Neural progenitor cell (in vitro differentiated cells): Measurements from ENCODE around the gene NR4A1. TPM values are rescaled to one million over a fixed set of nuclear protein-coding genes. Genes with fewer than 3 reads are reported as not detected.

Experiments
- DNase-seq: peaks from one replicate; pipeline ENCODE4 v3.0.0-alpha.2; 2016; ENCODE audit warnings: low spot score
- H2AFZ ChIP-seq: fragments of 200-600 bp; sonication (generic); replicated peaks from 2 replicates; pipeline ENCODE4 v1.6.1; 2016; ENCODE audit warnings: antibody characterized with exemption
- H3F3A ChIP-seq: fragments of 200-600 bp; sonication (generic); 2 replicates; pipeline ENCODE4 v1.6.1; 2016; ENCODE audit warnings: antibody characterized with exemption, low read depth
- H3K27ac ChIP-seq: fragments of 200-600 bp; sonication (generic); 2 replicates; pipeline ENCODE4 v1.5.1; 2016; ENCODE audit warnings: mild to moderate bottlenecking
- H3K27me3 ChIP-seq: fragments of 200-600 bp; sonication (generic); 2 replicates; pipeline ENCODE4 v1.6.1; 2016; ENCODE audit warnings: mild to moderate bottlenecking, moderate library complexity
- H3K36me3 ChIP-seq: fragments of 200-600 bp; sonication (generic); 2 replicates; pipeline ENCODE4 v1.5.1; 2016
- H3K4me1 ChIP-seq: fragments of 200-600 bp; sonication (generic); 2 replicates; pipeline ENCODE4 v1.6.1; 2016; ENCODE audit warnings: mixed run types
- H3K4me2 ChIP-seq: fragments of 200-600 bp; sonication (generic); 2 replicates; pipeline ENCODE4 v1.6.1; 2016
- H3K4me3 ChIP-seq: fragments of 200-600 bp; sonication (generic); 2 replicates; pipeline ENCODE4 v1.5.1; 2016
- H3K79me2 ChIP-seq: fragments of 200-600 bp; sonication (generic); 2 replicates; pipeline ENCODE4 v1.6.1; 2016; ENCODE audit warnings: low read depth
- H3K9ac ChIP-seq: fragments of 200-600 bp; sonication (generic); 2 replicates; pipeline ENCODE4 v1.6.1; 2016
- H3K9me3 ChIP-seq: fragments of 200-600 bp; sonication (generic); 2 replicates; pipeline ENCODE4 v1.5.1; 2016; ENCODE audit warnings: low read depth
- H4K20me1 ChIP-seq: fragments of 200-600 bp; sonication (generic); 2 replicates; pipeline ENCODE4 v1.6.1; 2016; ENCODE audit warnings: low read depth
- H3K27ac Mint-ChIP-seq: 3 replicates; pipeline ENCODE4 v1.8.0; 2021; ENCODE audit warnings: mixed read lengths
- H3K27me3 Mint-ChIP-seq: 2 replicates; pipeline ENCODE4 v1.8.0; 2022; ENCODE audit warnings: low read depth, mild to moderate bottlenecking, inconsistent platforms, moderate library complexity, mixed read lengths; ENCODE audit not compliant: insufficient read depth
- H3K36me3 Mint-ChIP-seq: 3 replicates; pipeline ENCODE4 v1.8.0; 2021; ENCODE audit warnings: mixed read lengths
- H3K4me1 Mint-ChIP-seq: 3 replicates; pipeline ENCODE4 v1.8.0; 2021; ENCODE audit warnings: mixed read lengths
- H3K4me3 Mint-ChIP-seq: 3 replicates; pipeline ENCODE4 v1.8.0; 2021; ENCODE audit warnings: mild to moderate bottlenecking, moderate library complexity, mixed read lengths
- H3K9me3 Mint-ChIP-seq: 3 replicates; pipeline ENCODE4 v1.8.0; 2020; ENCODE audit warnings: mixed read lengths
- CTCF ChIP-seq: fragments of 200-600 bp; sonication (generic); IDR thresholded peaks from 2 replicates; pipeline ENCODE4 v1.5.1; 2017; ENCODE audit warnings: antibody characterized with exemption, mild to moderate bottlenecking
- EZH2 ChIP-seq: fragments of 200-600 bp; sonication (generic); IDR thresholded peaks from 2 replicates; pipeline ENCODE4 v1.6.1; 2017; ENCODE audit warnings: antibody characterized with exemption, mild to moderate bottlenecking, moderate library complexity
- EZH2phosphoT487 ChIP-seq: fragments of 200-600 bp; sonication (generic); IDR thresholded peaks from 2 replicates; pipeline ENCODE4 v1.6.1; 2017; ENCODE audit warnings: antibody characterized with exemption
- total RNA-seq: library from RNA; depleted of rRNA; stranded (reverse); fragments of >200 nt; gene quantifications from 2 replicates; pipeline ENCODE4 v1.2.3, GENCODE V29; 2015; ENCODE audit warnings: low replicate concordance

The NR4A1 gene
- total RNA-seq, 1 donor from 2014 or later: 8.2 TPM

- no peak for TF ChIP-seq EZH2
- no peak for TF ChIP-seq EZH2phosphoT487
- no peak for TF ChIP-seq CTCF
- Mint-ChIP-seq H3K36me3 (peaks cover 4% of the 10 kb centered on the region), H3K27me3 (peaks cover 28% of the 10 kb centered on the region), H3K27ac (peak overlapping the region; percentile 16), H3K9me3 (no peaks in the 10 kb centered on the region), H3K4me3 (peak overlapping the region; percentile 94), H3K4me1 (peaks cover 28% of the 10 kb centered on the region)
- peaks cover under 1% of the 10 kb centered on the region for H3K4me1 ChIP-seq
- H2AFZ ChIP-seq: no peak overlapping the region
- no peak overlapping the region for H3K4me2 ChIP-seq
- no peaks in the 10 kb centered on the region for H3K79me2 ChIP-seq
- H3K36me3 ChIP-seq: no peaks in the 10 kb centered on the region
- no peak for DNase-seq
- no peak overlapping the region for H3K27ac ChIP-seq
- H3K9me3 ChIP-seq: no peaks in the 10 kb centered on the region
- peaks cover 57% of the 10 kb centered on the region for H3K27me3 ChIP-seq
- H4K20me1 ChIP-seq: peaks cover 41% of the 10 kb centered on the region
- peak overlapping the region; percentile 76 for H3K4me3 ChIP-seq
- H3F3A ChIP-seq: peaks cover 23% of the 10 kb centered on the region
- H3K9ac ChIP-seq: no peak overlapping the region
Measured at GRCh38 chr12:52038447-52038846, 12.8 kb upstream of the NR4A1 start.

- peaks cover 21% of the 10 kb centered on the region for H3F3A ChIP-seq
- no peaks in the 10 kb centered on the region for H3K36me3 ChIP-seq
- peaks cover 31% of the 10 kb centered on the region for H3K27me3 ChIP-seq
- no peaks in the 10 kb centered on the region for H3K4me1 ChIP-seq
- peaks cover 9% of the 10 kb centered on the region for H3K27me3 Mint-ChIP-seq
- H2AFZ ChIP-seq: no peak overlapping the region
- TF ChIP-seq CTCF (no peak), EZH2 (no peak), EZH2phosphoT487 (no peak)
- peaks cover 6% of the 10 kb centered on the region for H3K36me3 Mint-ChIP-seq
- H3K4me3 ChIP-seq: no peak overlapping the region
- H3K9ac ChIP-seq: no peak overlapping the region
- peaks cover 23% of the 10 kb centered on the region for H3K4me1 Mint-ChIP-seq
- no peak overlapping the region for H3K27ac ChIP-seq
- no peak overlapping the region for H3K27ac Mint-ChIP-seq
- H3K4me3 Mint-ChIP-seq: no peak overlapping the region
- H3K9me3 ChIP-seq: no peaks in the 10 kb centered on the region
- peaks cover 41% of the 10 kb centered on the region for H4K20me1 ChIP-seq
- no peak for DNase-seq
- H3K9me3 Mint-ChIP-seq: no peaks in the 10 kb centered on the region
- H3K79me2 ChIP-seq: no peaks in the 10 kb centered on the region
- no peak overlapping the region for H3K4me2 ChIP-seq
Measured at GRCh38 chr12:52041035-52041434, 10.2 kb upstream of the NR4A1 start.

- Histone ChIP-seq H3K36me3 (no peaks in the 10 kb centered on the region), H3F3A (peaks cover 14% of the 10 kb centered on the region), H3K4me2 (no peak overlapping the region), H3K9me3 (no peaks in the 10 kb centered on the region), H2AFZ (no peak overlapping the region), H3K27me3 (peaks cover 24% of the 10 kb centered on the region), H4K20me1 (peaks cover 41% of the 10 kb centered on the region), H3K4me3 (no peak overlapping the region), H3K27ac (no peak overlapping the region), H3K79me2 (no peaks in the 10 kb centered on the region), H3K9ac (no peak overlapping the region), H3K4me1 (no peaks in the 10 kb centered on the region)
- peaks cover 6% of the 10 kb centered on the region for H3K36me3 Mint-ChIP-seq
- TF ChIP-seq CTCF (no peak), EZH2 (no peak), EZH2phosphoT487 (no peak)
- H3K27me3 Mint-ChIP-seq: peaks cover 9% of the 10 kb centered on the region
- H3K9me3 Mint-ChIP-seq: no peaks in the 10 kb centered on the region
- peak overlapping the region; percentile 71 for H3K27ac Mint-ChIP-seq
- DNase-seq: peak; percentile 66
- no peak overlapping the region for H3K4me3 Mint-ChIP-seq
- H3K4me1 Mint-ChIP-seq: peaks cover 19% of the 10 kb centered on the region
Measured at GRCh38 chr12:52041695-52042123, 9.5 kb upstream of the NR4A1 start.
